HepG2 (cell line): ENCODE data around the gene C1RL. TPM values are rescaled to one million over a fixed set of nuclear protein-coding genes. Genes with fewer than 3 reads are reported as not detected.

Source experiments
- CEBPB ChIP-seq: IDR thresholded peaks from 2 replicates; pipeline ENCODE4 v1.6.1; 2011; ENCODE audit warnings: low read depth, low read length, improper control_type of control experiment, borderline replicate concordance
- HINFP ChIP-seq: sonication (generic); formaldehyde crosslinking; IDR thresholded peaks from 2 replicates; pipeline ENCODE4 v1.4.0; 2020; ENCODE audit warnings: low read depth, mild to moderate bottlenecking, missing genetic modification reagents
- HNRNPH1 ChIP-seq: fragments of 200-400 bp; formaldehyde crosslinking; optimal IDR thresholded peaks from 2 replicates; pipeline ENCODE3; 2017; ENCODE audit warnings: mild to moderate bottlenecking, low read depth, low read length
- KLF11 ChIP-seq: IDR thresholded peaks from 2 replicates; pipeline ENCODE4 v1.6.1; 2016; ENCODE audit warnings: missing compliant biosample characterization
- MED8 ChIP-seq: sonication (generic); formaldehyde crosslinking; IDR thresholded peaks from 2 replicates; pipeline ENCODE4 v1.8.1; 2023; ENCODE audit warnings: mild to moderate bottlenecking, missing genetic modification reagents; ENCODE audit not compliant: insufficient replicate concordance
- NFYC ChIP-seq: IDR thresholded peaks from 2 replicates; pipeline ENCODE4 v1.6.1; 2016; ENCODE audit warnings: missing genetic modification reagents, missing compliant biosample characterization
- THAP7 ChIP-seq: sonication (generic); formaldehyde crosslinking; IDR thresholded peaks from 2 replicates; pipeline ENCODE4 v1.8.1; 2023; ENCODE audit warnings: mild to moderate bottlenecking, missing genetic modification reagents
- ZBTB46 ChIP-seq: sonication (generic); formaldehyde crosslinking; IDR thresholded peaks from 2 replicates; pipeline ENCODE4 v1.4.0; 2020; ENCODE audit warnings: mild to moderate bottlenecking, missing genetic modification reagents, borderline replicate concordance
- ZHX2 ChIP-seq, 2 experiments: sonication (generic) in 1 of 2; formaldehyde crosslinking in 1 of 2; IDR thresholded peaks; 2 replicates each; pipeline versions ENCODE4 v1.6.1 to v1.9.0; 2014 to 2022; ENCODE audit warnings: antibody characterized with exemption in 1 of 2, borderline replicate concordance in 1 of 2, inconsistent platforms in 1 of 2, low read depth in 1 of 2, missing genetic modification reagents in 1 of 2
- ZNF17 ChIP-seq: sonication (generic); formaldehyde crosslinking; IDR thresholded peaks from 2 replicates; pipeline ENCODE4 v1.5.0; 2020; ENCODE audit warnings: mild to moderate bottlenecking, missing genetic modification reagents
- ZNF260 ChIP-seq: sonication (generic); formaldehyde crosslinking; IDR thresholded peaks from 2 replicates; pipeline ENCODE4 v1.4.0; 2020; ENCODE audit warnings: missing genetic modification reagents, low read depth, mild to moderate bottlenecking, borderline replicate concordance
- ZNF451 ChIP-seq: sonication (generic); formaldehyde crosslinking; IDR thresholded peaks from 2 replicates; pipeline ENCODE4 v1.5.0; 2020; ENCODE audit warnings: mild to moderate bottlenecking, missing genetic modification reagents
- ZNF784 ChIP-seq: sonication (generic); formaldehyde crosslinking; IDR thresholded peaks from 2 replicates; pipeline ENCODE4 v1.5.1; 2020; ENCODE audit warnings: missing genetic modification reagents, mild to moderate bottlenecking, borderline replicate concordance
- polyA plus RNA-seq, 8 experiments: library from polyadenylated mRNA; depleted of rRNA in 3 of 8; stranded (reverse) in 7 of 8; unstranded in 1 of 8; fragments of >200 nt; fragmentation: Illumina TruSeq in 4 of 8; extraction: Trizol in 4 of 8; gene quantifications; 2 replicates each; pipeline versions ENCODE4 v1.2.1 to v1.2.3, GENCODE V29; 2011 to 2016; ENCODE audit warnings: low read depth in 4 of 8, missing spikeins in 1 of 8, mixed read lengths in 1 of 8; ENCODE audit not compliant: insufficient read depth in 1 of 8
- total RNA-seq, 5 experiments: library from RNA; depleted of rRNA; stranded (reverse); fragments of >200 nt; fragmentation: Illumina TruSeq; extraction: Trizol; gene quantifications; 2 replicates each; pipeline ENCODE4 v1.2.3, GENCODE V29; 2016; ENCODE audit warnings: low read depth in 1 of 5

Gene C1RL
- total and polyA plus RNA-seq, 2 of the 13 experiments (the other 11 are each of a cell fraction or from before 2014, with no cell fraction given) = 28.9 to 53.1 TPM

GRCh38 chr12:7108003-7108795 is 815 bp downstream of the C1RL start (continued):
- TF ChIP-seq ZHX2 (IDR thresholded peaks at IDR 0.05; ENCODE audit: low read depth) (no peak), ZHX2 (CRISPR knock-in tag; IDR thresholded peaks at IDR 0.05; ENCODE audit: borderline replicate concordance) (no peak), HINFP (CRISPR knock-in tag) (0 out of 2 replicates have a peak, but pooled peaks have one; percentile 16), ZNF260 (CRISPR knock-in tag) (0 out of 2 replicates have a peak, but pooled peaks have one; percentile 40), ZNF784 (peak; percentile 61; the same call in 1 of the 2 replicates), ZNF17 (CRISPR knock-in tag) (no peak), CEBPB (no peak), THAP7 (CRISPR knock-in tag) (peak; percentile 48; the same call in 1 of the 2 replicates), HNRNPH1 (no peak), ZNF451 (CRISPR knock-in tag) (0 out of 2 replicates have a peak, but pooled peaks have one; percentile 3), NFYC (CRISPR knock-in tag) (0 out of 2 replicates have a peak, but pooled peaks have one; percentile 6), KLF11 (no peak; the same call in 1 of the 2 replicates), ZBTB46 (CRISPR knock-in tag) (peak; percentile 97), MED8 (no peak)
